Keratinocyte (primary cell): ENCODE measurements around the gene PARP4. TPM values are rescaled to one million over a fixed set of nuclear protein-coding genes. Genes with fewer than 3 reads are reported as not detected.

Source experiments
- DNase-seq: peaks from one replicate; pipeline ENCODE4 v3.0.0-alpha.2; 2011; ENCODE audit warnings: low read depth, missing footprints, low spot score
- FAIRE-seq: peaks from 2 replicates; lab custom pipeline; 2011; peaks lifted over from hg19 to GRCh38; lab: Jason Lieb, UNC
- H2AFZ ChIP-seq: 2 replicates; pipeline ENCODE4 v1.6.0; 2012; ENCODE audit warnings: low read length, control low read depth, inconsistent platforms; ENCODE audit not compliant: control insufficient read depth
- H3K27ac ChIP-seq: 2 replicates; pipeline ENCODE4 v1.5.1; 2011; ENCODE audit warnings: low read length; ENCODE audit not compliant: control insufficient read depth, insufficient read depth
- H3K27me3 ChIP-seq: 3 replicates; pipeline ENCODE4 v1.6.0; 2011; ENCODE audit warnings: low read length; ENCODE audit not compliant: control insufficient read depth, insufficient read depth; ENCODE audit errors: extremely low read depth
- H3K36me3 ChIP-seq, 2 experiments: 2 replicates in 1 of 2; 3 replicates in 1 of 2; pipeline ENCODE4 v1.5.1; 2011; ENCODE audit warnings: low read length in 2 of 2, mild to moderate bottlenecking in 1 of 2; ENCODE audit not compliant: control insufficient read depth in 2 of 2, insufficient read depth in 2 of 2; ENCODE audit errors: extremely low read depth in 1 of 2
- H3K4me1 ChIP-seq: 3 replicates; pipeline ENCODE4 v1.5.1; 2011; ENCODE audit warnings: low read length; ENCODE audit not compliant: control insufficient read depth, insufficient read depth; ENCODE audit errors: extremely low read depth
- H3K4me2 ChIP-seq: 3 replicates; pipeline ENCODE4 v1.6.0; 2011; ENCODE audit warnings: low read depth, low read length; ENCODE audit not compliant: control insufficient read depth, insufficient read depth; ENCODE audit errors: extremely low read depth
- H3K4me3 ChIP-seq, 3 experiments: fragments of 200-600 bp in 1 of 3; sonication (generic) in 1 of 3; 2 replicates in 2 of 3; 3 replicates in 1 of 3; pipeline ENCODE4 v1.5.1; 2011 to 2016; ENCODE audit warnings: low read length in 3 of 3, mild to moderate bottlenecking in 3 of 3, control low read depth in 2 of 3, inconsistent platforms in 1 of 3, low read depth in 1 of 3, mixed read lengths in 1 of 3, mixed run types in 1 of 3, moderate library complexity in 1 of 3; ENCODE audit not compliant: control insufficient read depth in 2 of 3, insufficient read depth in 2 of 3; ENCODE audit errors: extremely low read depth in 1 of 3
- H3K79me2 ChIP-seq: 2 replicates; pipeline ENCODE4 v1.6.0; 2012; ENCODE audit warnings: low read length; ENCODE audit not compliant: control insufficient read depth, insufficient read depth
- H3K9ac ChIP-seq: 3 replicates; pipeline ENCODE4 v1.6.0; 2011; ENCODE audit warnings: low read length; ENCODE audit not compliant: control insufficient read depth, insufficient read depth; ENCODE audit errors: extremely low read depth
- H3K9me1 ChIP-seq: 3 replicates; pipeline ENCODE4 v1.6.0; 2011; ENCODE audit warnings: low read length; ENCODE audit not compliant: control insufficient read depth, insufficient read depth; ENCODE audit errors: extremely low read depth
- H3K9me3 ChIP-seq: 2 replicates; pipeline ENCODE4 v1.5.1; 2012; ENCODE audit warnings: low read depth, low read length; ENCODE audit not compliant: control insufficient read depth
- H4K20me1 ChIP-seq: 3 replicates; pipeline ENCODE4 v1.6.0; 2011; ENCODE audit warnings: low read length; ENCODE audit not compliant: control insufficient read depth, insufficient read depth; ENCODE audit errors: extremely low read depth
- EZH2 ChIP-seq: IDR thresholded peaks from one replicate; pipeline ENCODE4 v1.6.1; 2012; ENCODE audit warnings: inconsistent platforms, mild to moderate bottlenecking, low read length, moderate library complexity
- dilution Hi-C: fragments of 300-500 bp; cut with MboI; formaldehyde crosslinking; loops from one replicate; pipeline ENCODE4 v1.7.0; 2020; ENCODE audit warnings: low sequenced_read_pairs; ENCODE audit not compliant: extremely low pct_ligation_motif_present
- polyA plus RNA-seq, 5 experiments: library from polyadenylated mRNA; depleted of rRNA in 3 of 5; stranded (reverse) in 3 of 5; stranded (forward) in 1 of 5; unstranded in 1 of 5; fragments of >200 nt; gene quantifications; 1 replicate in 1 of 5; 2 replicates in 3 of 5; 3 replicates in 1 of 5; pipeline versions ENCODE4 v1.2.1 to v1.2.3, GENCODE V29; 2011 to 2012; ENCODE audit warnings: missing spikeins in 2 of 5, low read depth in 1 of 5, low replicate concordance in 1 of 5
- TF ChIP-seq, protein P1 (sequence below), 3 experiments: IDR thresholded peaks in 1 of 3; conservative IDR thresholded peaks in 1 of 3; optimal IDR thresholded peaks in 1 of 3; 2 replicates in 2 of 3; 3 replicates in 1 of 3; pipeline versions ENCODE3 to v1.5.1; 2011; ENCODE audit warnings: low read length in 3 of 3, mild to moderate bottlenecking in 3 of 3, moderate library complexity in 2 of 3, control low read depth in 1 of 3, inconsistent platforms in 1 of 3; ENCODE audit not compliant: insufficient read depth in 2 of 3; ENCODE audit errors: extremely low read depth in 1 of 3

Gene PARP4
- polyA plus RNA-seq, 1 donor (not counting 4 experiments of a cell fraction or from before 2014, with no cell fraction given): 44.0 TPM

DNA sequence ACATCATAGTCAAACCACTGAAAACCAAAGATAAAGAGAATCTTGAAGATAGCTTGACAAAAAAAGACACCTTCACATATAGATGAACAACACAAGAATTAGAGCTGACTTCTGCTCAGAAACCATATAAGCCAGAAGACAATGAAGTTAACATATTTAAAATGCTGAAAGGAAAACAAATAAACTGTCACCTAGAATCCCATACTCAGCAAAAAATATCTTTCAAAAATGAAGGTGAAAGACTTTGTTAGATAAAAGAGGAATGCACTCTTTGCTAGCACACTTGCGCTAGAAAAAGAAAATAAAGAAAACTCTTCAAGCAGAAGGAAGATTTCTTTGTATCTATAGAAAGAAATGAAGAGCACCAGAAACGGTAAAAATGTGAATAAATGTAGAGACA lies 49.5 kb downstream of the PARP4 start:
- no peaks in the 10 kb centered on the region for H3K9me1 ChIP-seq
- H3K27ac ChIP-seq: no peak overlapping the region
- H3K4me2 ChIP-seq: no peak overlapping the region
- FAIRE-seq (no peak), DNase-seq (no peak)
- no peaks in the 10 kb centered on the region for H4K20me1 ChIP-seq
- no peak overlapping the region for H3K9ac ChIP-seq
- dilution Hi-C loops: no loop called here
- no peaks in the 10 kb centered on the region for H3K9me3 ChIP-seq
- no peak overlapping the region for H2AFZ ChIP-seq
- H3K27me3 ChIP-seq: no peaks in the 10 kb centered on the region
- TF ChIP-seq, protein P1, sequence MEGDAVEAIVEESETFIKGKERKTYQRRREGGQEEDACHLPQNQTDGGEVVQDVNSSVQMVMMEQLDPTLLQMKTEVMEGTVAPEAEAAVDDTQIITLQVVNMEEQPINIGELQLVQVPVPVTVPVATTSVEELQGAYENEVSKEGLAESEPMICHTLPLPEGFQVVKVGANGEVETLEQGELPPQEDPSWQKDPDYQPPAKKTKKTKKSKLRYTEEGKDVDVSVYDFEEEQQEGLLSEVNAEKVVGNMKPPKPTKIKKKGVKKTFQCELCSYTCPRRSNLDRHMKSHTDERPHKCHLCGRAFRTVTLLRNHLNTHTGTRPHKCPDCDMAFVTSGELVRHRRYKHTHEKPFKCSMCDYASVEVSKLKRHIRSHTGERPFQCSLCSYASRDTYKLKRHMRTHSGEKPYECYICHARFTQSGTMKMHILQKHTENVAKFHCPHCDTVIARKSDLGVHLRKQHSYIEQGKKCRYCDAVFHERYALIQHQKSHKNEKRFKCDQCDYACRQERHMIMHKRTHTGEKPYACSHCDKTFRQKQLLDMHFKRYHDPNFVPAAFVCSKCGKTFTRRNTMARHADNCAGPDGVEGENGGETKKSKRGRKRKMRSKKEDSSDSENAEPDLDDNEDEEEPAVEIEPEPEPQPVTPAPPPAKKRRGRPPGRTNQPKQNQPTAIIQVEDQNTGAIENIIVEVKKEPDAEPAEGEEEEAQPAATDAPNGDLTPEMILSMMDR (optimal IDR thresholded peaks at IDR 0.05 in 1 of 3, IDR thresholded peaks at IDR 0.05 in 1 of 3, conservative IDR thresholded peaks at IDR 0.05 in 1 of 3; ENCODE audit: extremely low read depth in 1 of 3, insufficient read depth in 2 of 3, low read length in 3 of 3): no peak
- no peak for TF ChIP-seq EZH2
- no peaks in the 10 kb centered on the region for H3K4me1 ChIP-seq
- no peaks in the 10 kb centered on the region for H3K79me2 ChIP-seq
- no peak overlapping the region for H3K4me3 ChIP-seq
- peaks cover 3 to 12% of the 10 kb centered on the region in 2 experiments for H3K36me3 ChIP-seq

DNA sequence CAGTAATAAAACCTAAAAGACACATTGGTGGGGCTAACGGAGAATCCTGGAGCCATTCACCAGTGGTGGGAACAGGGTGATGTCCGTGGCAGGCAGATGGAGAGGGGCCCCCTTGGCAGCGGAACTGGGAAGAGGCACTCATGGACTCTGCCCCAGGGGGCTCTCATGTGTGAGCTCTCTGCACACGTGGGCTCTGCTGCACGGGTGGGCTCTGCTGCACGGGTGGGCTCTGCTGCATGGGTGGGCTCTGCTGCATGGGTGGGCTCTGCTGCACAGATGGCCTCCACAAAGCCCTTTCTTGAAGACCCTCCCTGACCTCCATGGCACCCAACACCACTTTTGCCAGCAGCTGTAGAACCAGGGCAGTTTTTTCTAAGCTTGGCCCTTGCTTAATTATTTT lies 52.3 kb downstream of the PARP4 start:
- FAIRE-seq: no peak
- Histone ChIP-seq H3K79me2 (no peaks in the 10 kb centered on the region), H3K9me1 (no peaks in the 10 kb centered on the region), H2AFZ (no peak overlapping the region), H3K4me2 (no peak overlapping the region), H3K27me3 (no peaks in the 10 kb centered on the region), H4K20me1 (no peaks in the 10 kb centered on the region), H3K4me3 (no peak overlapping the region), H3K36me3 (peaks cover 6 to 12% of the 10 kb centered on the region in 2 experiments), H3K9me3 (no peaks in the 10 kb centered on the region), H3K9ac (no peak overlapping the region), H3K4me1 (no peaks in the 10 kb centered on the region), H3K27ac (no peak overlapping the region)
- TF ChIP-seq, protein P1 (optimal IDR thresholded peaks at IDR 0.05 in 1 of 3, IDR thresholded peaks at IDR 0.05 in 1 of 3, conservative IDR thresholded peaks at IDR 0.05 in 1 of 3; ENCODE audit: extremely low read depth in 1 of 3, insufficient read depth in 2 of 3, low read length in 3 of 3): no peak
- TF ChIP-seq EZH2: no peak
- dilution Hi-C loops: no loop called here
- DNase-seq: no peak
